K562 (cell line): Measurements from ENCODE around the gene NACC1. TPM values are rescaled to one million over a fixed set of nuclear protein-coding genes. Genes with fewer than 3 reads are reported as not detected.
A peak's percentile ranks its signal among the peaks of the same experiment; 100 is the strongest.

Experiments used
- BCL6 ChIP-seq: fragments of 250-450 bp; sonication (Bioruptor Pico); IDR thresholded peaks from 2 replicates; pipeline ENCODE4 v1.4.0; 2020
- DNMT1 ChIP-seq: fragments of 450-650 bp; IDR thresholded peaks from 2 replicates; pipeline ENCODE4 v1.6.1; 2016; ENCODE audit warnings: antibody characterized with exemption, mild to moderate bottlenecking
- DPF2 ChIP-seq: fragments of 450-650 bp; IDR thresholded peaks from 2 replicates; pipeline ENCODE4 v1.6.1; 2016
- FIP1L1 ChIP-seq: fragments of 200-400 bp; formaldehyde crosslinking; IDR thresholded peaks from 2 replicates; pipeline ENCODE4 v1.6.1; 2018; ENCODE audit warnings: mild to moderate bottlenecking, low read depth, low read length; ENCODE audit not compliant: poor library complexity, severe bottlenecking
- MTA3 ChIP-seq: fragments of 450-650 bp; formaldehyde crosslinking; IDR thresholded peaks from 2 replicates; pipeline ENCODE4 v1.6.1; 2017; ENCODE audit warnings: mild to moderate bottlenecking, borderline replicate concordance
- PCBP1 ChIP-seq: fragments of 200-400 bp; formaldehyde crosslinking; IDR thresholded peaks from 2 replicates; pipeline ENCODE4 v1.6.1; 2018; ENCODE audit warnings: mild to moderate bottlenecking, low read depth, low read length; ENCODE audit not compliant: poor library complexity, severe bottlenecking
- POLR2G ChIP-seq: fragments of 200-400 bp; formaldehyde crosslinking; IDR thresholded peaks from 2 replicates; pipeline ENCODE4 v1.6.1; 2017; ENCODE audit warnings: low read depth, mild to moderate bottlenecking, antibody characterized with exemption, low read length, moderate library complexity
- USF1 ChIP-seq: sonication (generic); formaldehyde crosslinking; IDR thresholded peaks from 2 replicates; pipeline ENCODE4 v1.9.0; 2022; ENCODE audit warnings: mild to moderate bottlenecking, missing genetic modification reagents
- USF2 ChIP-seq: sonication (generic); formaldehyde crosslinking; IDR thresholded peaks from 2 replicates; pipeline ENCODE4 v1.5.0; 2020; ENCODE audit warnings: missing genetic modification reagents
- ZFP1 ChIP-seq: fragments of 450-650 bp; formaldehyde crosslinking; IDR thresholded peaks from 2 replicates; pipeline ENCODE4 v1.4.0; 2020; ENCODE audit warnings: mild to moderate bottlenecking, mixed read lengths
- ZNF133 ChIP-seq: fragments of 250-450 bp; sonication (Bioruptor Pico); IDR thresholded peaks from 2 replicates; pipeline ENCODE4 v1.4.0; 2020; ENCODE audit warnings: mild to moderate bottlenecking
- ZNF699 ChIP-seq: fragments of 250-450 bp; sonication (Bioruptor Pico); IDR thresholded peaks from 2 replicates; pipeline ENCODE4 v1.8.0; 2021; ENCODE audit warnings: mild to moderate bottlenecking, moderate library complexity; ENCODE audit not compliant: insufficient replicate concordance
- polyA plus RNA-seq, 8 experiments: library from polyadenylated mRNA; depleted of rRNA in 4 of 8; stranded (reverse) in 5 of 8; unstranded in 3 of 8; fragments of >200 nt; fragmentation: Nextera tagmentation in 2 of 8; fragmentation: Illumina TruSeq in 1 of 8; extraction: Ambion mirVana in 2 of 8; extraction: Trizol in 1 of 8; gene quantifications; 2 replicates each; pipeline versions ENCODE4 v1.2.1 to v1.2.3, GENCODE V29; 2011 to 2014; ENCODE audit warnings: inconsistent platforms in 1 of 8, missing spikeins in 1 of 8
- total RNA-seq, 7 experiments: library from RNA; depleted of rRNA in 6 of 7; stranded (reverse); fragments of >200 nt in 6 of 7; fragmentation: Illumina TruSeq in 2 of 7; extraction: Trizol in 2 of 7; gene quantifications; 2 replicates each; pipeline versions ENCODE4 v1.2.1 to v1.2.3, GENCODE V29; 2011 to 2021; ENCODE audit warnings: low replicate concordance in 1 of 7
- TF ChIP-seq, protein P1 (sequence below): fragments of 450-650 bp; conservative IDR thresholded peaks from 2 replicates; pipeline ENCODE4 v1.6.1; 2016; ENCODE audit warnings: missing genetic modification characterization, low read depth, mild to moderate bottlenecking, control low read depth, missing compliant biosample characterization

The NACC1 gene
- total and polyA plus RNA-seq, 9 of the 15 experiments (the other 6 are each of a cell fraction or from before 2014, with no cell fraction given): 0.04 to 96.6 (median 25.8) TPM

DNA sequence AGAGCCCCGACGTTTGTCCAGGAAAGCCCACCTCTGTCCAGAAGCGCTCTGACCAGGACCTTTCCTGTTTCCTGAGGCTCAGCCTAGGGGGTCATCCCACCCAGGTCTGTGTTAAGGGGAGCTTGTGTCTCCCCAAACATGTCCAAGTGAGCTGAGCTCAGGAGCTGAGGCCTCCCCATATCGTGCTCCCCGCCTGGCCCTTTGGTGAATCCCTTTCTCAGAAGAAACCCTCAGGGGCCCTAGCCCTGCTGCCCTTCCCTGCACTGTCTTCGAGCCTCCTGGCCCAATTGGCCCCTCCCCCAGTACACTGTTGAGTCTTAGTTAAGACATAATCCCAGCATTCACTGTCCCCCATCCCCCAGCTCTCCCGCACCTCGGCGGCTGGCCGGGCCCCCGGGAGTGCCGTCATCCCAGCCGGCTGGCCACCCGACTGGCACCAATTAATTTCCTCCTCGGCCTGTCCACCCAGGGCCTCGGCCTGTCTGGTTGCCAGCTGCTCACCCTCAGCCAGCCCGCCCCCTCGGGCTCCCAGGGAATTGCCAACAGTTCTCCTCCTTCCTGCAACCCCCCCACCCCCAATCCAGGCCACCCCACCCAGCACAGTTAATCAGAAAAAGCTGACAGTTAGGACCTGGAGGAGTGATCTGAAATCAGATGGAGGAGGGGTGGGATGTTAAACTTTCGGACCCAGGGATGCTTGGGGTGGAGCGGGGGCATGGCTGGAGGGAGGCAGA lies 45.7 kb downstream of the NACC1 start (continued):
- TF ChIP-seq USF1 (CRISPR knock-in tag): no peak
- no peak; the same call in 1 of the 2 replicates for TF ChIP-seq MTA3
- no peak for TF ChIP-seq DPF2
- TF ChIP-seq, protein P1, sequence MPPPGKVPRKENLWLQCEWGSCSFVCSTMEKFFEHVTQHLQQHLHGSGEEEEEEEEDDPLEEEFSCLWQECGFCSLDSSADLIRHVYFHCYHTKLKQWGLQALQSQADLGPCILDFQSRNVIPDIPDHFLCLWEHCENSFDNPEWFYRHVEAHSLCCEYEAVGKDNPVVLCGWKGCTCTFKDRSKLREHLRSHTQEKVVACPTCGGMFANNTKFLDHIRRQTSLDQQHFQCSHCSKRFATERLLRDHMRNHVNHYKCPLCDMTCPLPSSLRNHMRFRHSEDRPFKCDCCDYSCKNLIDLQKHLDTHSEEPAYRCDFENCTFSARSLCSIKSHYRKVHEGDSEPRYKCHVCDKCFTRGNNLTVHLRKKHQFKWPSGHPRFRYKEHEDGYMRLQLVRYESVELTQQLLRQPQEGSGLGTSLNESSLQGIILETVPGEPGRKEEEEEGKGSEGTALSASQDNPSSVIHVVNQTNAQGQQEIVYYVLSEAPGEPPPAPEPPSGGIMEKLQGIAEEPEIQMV: no peak
- peak; percentile 49 for TF ChIP-seq PCBP1
- no peak for TF ChIP-seq ZNF699 (CRISPR knock-in tag)
- TF ChIP-seq POLR2G: peak; percentile 80
- no peak for TF ChIP-seq DNMT1
- TF ChIP-seq USF2 (CRISPR knock-in tag): no peak
- TF ChIP-seq FIP1L1: no peak
- TF ChIP-seq BCL6 (CRISPR knock-in tag): no peak
- no peak for TF ChIP-seq ZNF133 (CRISPR knock-in tag)
- no peak for TF ChIP-seq ZFP1 (CRISPR knock-in tag)
